Transverse colon (tissue), 4 donors: ENCODE results near the gene CITED2.

Source experiments
- POLR2AphosphoS5 ChIP-seq, 3 donors: sonication (generic); formaldehyde crosslinking; IDR thresholded peaks; one replicate each; pipeline ENCODE4 v1.6.1; 2016; ENCODE audit warnings: antibody characterized with exemption in 3 of 3
- TF ChIP-seq, protein P1 (sequence below), 5 experiments: fragments of 200-600 bp in 3 of 5; fragments of 450-650 bp in 2 of 5; sonication (generic) in 3 of 5; IDR thresholded peaks; 1 replicate in 2 of 5; 2 replicates in 3 of 5; pipeline ENCODE4 v1.5.1; 2016 to 2017; ENCODE audit warnings: antibody characterized with exemption in 5 of 5, inconsistent platforms in 3 of 5, mild to moderate bottlenecking in 2 of 5, moderate library complexity in 1 of 5

DNA sequence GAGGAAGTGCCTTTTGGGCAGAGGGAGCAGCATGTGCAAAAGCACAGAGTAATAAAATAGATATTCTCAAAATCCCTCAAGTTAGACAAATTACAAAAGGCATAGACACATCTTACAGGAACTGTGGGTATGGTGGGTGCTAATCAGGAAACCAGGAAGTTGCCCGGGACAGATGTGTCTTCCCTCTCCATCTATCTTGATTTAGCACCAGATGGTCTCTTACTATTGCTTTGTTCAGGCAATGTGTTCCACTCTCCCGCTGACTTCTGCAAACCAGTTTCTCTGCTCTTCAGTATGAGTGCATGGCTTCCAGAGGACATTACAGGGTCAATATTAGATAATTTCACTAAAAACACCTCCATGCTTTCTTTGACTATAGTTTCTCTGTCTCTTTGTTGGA, 13.2 kb downstream of the CITED2 start:
- TF ChIP-seq, protein P1, sequence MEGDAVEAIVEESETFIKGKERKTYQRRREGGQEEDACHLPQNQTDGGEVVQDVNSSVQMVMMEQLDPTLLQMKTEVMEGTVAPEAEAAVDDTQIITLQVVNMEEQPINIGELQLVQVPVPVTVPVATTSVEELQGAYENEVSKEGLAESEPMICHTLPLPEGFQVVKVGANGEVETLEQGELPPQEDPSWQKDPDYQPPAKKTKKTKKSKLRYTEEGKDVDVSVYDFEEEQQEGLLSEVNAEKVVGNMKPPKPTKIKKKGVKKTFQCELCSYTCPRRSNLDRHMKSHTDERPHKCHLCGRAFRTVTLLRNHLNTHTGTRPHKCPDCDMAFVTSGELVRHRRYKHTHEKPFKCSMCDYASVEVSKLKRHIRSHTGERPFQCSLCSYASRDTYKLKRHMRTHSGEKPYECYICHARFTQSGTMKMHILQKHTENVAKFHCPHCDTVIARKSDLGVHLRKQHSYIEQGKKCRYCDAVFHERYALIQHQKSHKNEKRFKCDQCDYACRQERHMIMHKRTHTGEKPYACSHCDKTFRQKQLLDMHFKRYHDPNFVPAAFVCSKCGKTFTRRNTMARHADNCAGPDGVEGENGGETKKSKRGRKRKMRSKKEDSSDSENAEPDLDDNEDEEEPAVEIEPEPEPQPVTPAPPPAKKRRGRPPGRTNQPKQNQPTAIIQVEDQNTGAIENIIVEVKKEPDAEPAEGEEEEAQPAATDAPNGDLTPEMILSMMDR (IDR thresholded peaks at IDR 0.05), result no peak
- TF ChIP-seq POLR2AphosphoS5 (IDR thresholded peaks at IDR 0.05), result no peak
